Bronchial epithelial cell (primary cell): ENCODE results near the gene CDK15. TPM values are rescaled to one million over a fixed set of nuclear protein-coding genes. Genes with fewer than 3 reads are reported as not detected.

Source experiments
- DNase-seq: peaks from one replicate; pipeline ENCODE4 v3.0.0-alpha.2; 2010; ENCODE audit warnings: low read depth
- FAIRE-seq: peaks from 2 replicates; lab custom pipeline; 2011; peaks lifted over from hg19 to GRCh38; lab: Jason Lieb, UNC
- H3K27me3 ChIP-seq: 2 replicates; pipeline ENCODE4 v1.5.1; 2011; ENCODE audit warnings: low read length; ENCODE audit not compliant: control insufficient read depth, insufficient read depth
- H3K36me3 ChIP-seq: 2 replicates; pipeline ENCODE4 v1.5.1; 2011; ENCODE audit warnings: low read length; ENCODE audit not compliant: control insufficient read depth, insufficient read depth
- H3K4me3 ChIP-seq: 2 replicates; pipeline ENCODE4 v1.5.1; 2011; ENCODE audit warnings: mild to moderate bottlenecking, low read depth, low read length, control low read depth
- CTCF ChIP-seq: IDR thresholded peaks from 2 replicates; pipeline ENCODE4 v1.5.1; 2011; ENCODE audit warnings: mild to moderate bottlenecking, moderate library complexity, low read length, control low read depth, inconsistent platforms; ENCODE audit not compliant: insufficient read depth, severe bottlenecking
- total RNA-seq: library from RNA; depleted of rRNA; stranded (reverse); fragments of >200 nt; gene quantifications from 2 replicates; pipeline ENCODE4 v1.2.1, GENCODE V29; 2014

The CDK15 gene
- total RNA-seq, 1 donor from 2014 or later, result 0.26 TPM

- DNase-seq (peak; percentile 18), FAIRE-seq (no peak)
- H3K36me3 ChIP-seq, result no peaks in the 10 kb centered on the region
- H3K4me3 ChIP-seq, result no peak overlapping the region
- no peaks in the 10 kb centered on the region for H3K27me3 ChIP-seq
- no peak for TF ChIP-seq CTCF
These were observed 41.1 kb downstream of the CDK15 start for GRCh38 chr2:201847481-201847880.

- no peaks in the 10 kb centered on the region for H3K27me3 ChIP-seq
- H3K36me3 ChIP-seq, result no peaks in the 10 kb centered on the region
- H3K4me3 ChIP-seq, result no peak overlapping the region
- DNase-seq, result no peak
- TF ChIP-seq CTCF, result no peak
- FAIRE-seq, result no peak
These were observed 46.1 kb downstream of the CDK15 start for GRCh38 chr2:201852462-201852861.

- Histone ChIP-seq H3K36me3 (no peaks in the 10 kb centered on the region), H3K27me3 (no peaks in the 10 kb centered on the region), H3K4me3 (no peak overlapping the region)
- no peak for FAIRE-seq
- TF ChIP-seq CTCF, result no peak
- peak; percentile 72 for DNase-seq
These were observed 46.6 kb downstream of the CDK15 start for GRCh38 chr2:201852878-201853415.

GRCh38 chr2:201854221-201854801 is 48.0 kb downstream of the CDK15 start:
- Histone ChIP-seq H3K27me3 (no peaks in the 10 kb centered on the region), H3K4me3 (no peak overlapping the region), H3K36me3 (no peaks in the 10 kb centered on the region)
- TF ChIP-seq CTCF, result no peak
- FAIRE-seq (peak; percentile 76), DNase-seq (peak; percentile 83)

GRCh38 chr2:201854841-201855240 is 48.5 kb downstream of the CDK15 start:
- FAIRE-seq (no peak), DNase-seq (peak; percentile 44)
- TF ChIP-seq CTCF, result no peak
- Histone ChIP-seq H3K27me3 (no peaks in the 10 kb centered on the region), H3K36me3 (no peaks in the 10 kb centered on the region), H3K4me3 (no peak overlapping the region)

- Histone ChIP-seq H3K36me3 (no peaks in the 10 kb centered on the region), H3K27me3 (no peaks in the 10 kb centered on the region), H3K4me3 (no peak overlapping the region)
- no peak for TF ChIP-seq CTCF
- DNase-seq (no peak), FAIRE-seq (no peak)
These were observed 49.0 kb downstream of the CDK15 start for GRCh38 chr2:201855356-201855755.
